C4-2B (cell line): ENCODE results near the gene PRKD2.

Source experiments
- H3K27ac ChIP-seq: fragments of 450-650 bp; 2 replicates; pipeline ENCODE4 v1.5.1; 2017
- ZFX ChIP-seq: fragments of 450-650 bp; IDR thresholded peaks from 2 replicates; pipeline ENCODE4 v1.6.1; 2017
- TF ChIP-seq, protein P1 (sequence below): fragments of 450-650 bp; conservative IDR thresholded peaks from 2 replicates; pipeline ENCODE4 v1.5.1; 2017; ENCODE audit warnings: mild to moderate bottlenecking

PRKD2 gene

DNA sequence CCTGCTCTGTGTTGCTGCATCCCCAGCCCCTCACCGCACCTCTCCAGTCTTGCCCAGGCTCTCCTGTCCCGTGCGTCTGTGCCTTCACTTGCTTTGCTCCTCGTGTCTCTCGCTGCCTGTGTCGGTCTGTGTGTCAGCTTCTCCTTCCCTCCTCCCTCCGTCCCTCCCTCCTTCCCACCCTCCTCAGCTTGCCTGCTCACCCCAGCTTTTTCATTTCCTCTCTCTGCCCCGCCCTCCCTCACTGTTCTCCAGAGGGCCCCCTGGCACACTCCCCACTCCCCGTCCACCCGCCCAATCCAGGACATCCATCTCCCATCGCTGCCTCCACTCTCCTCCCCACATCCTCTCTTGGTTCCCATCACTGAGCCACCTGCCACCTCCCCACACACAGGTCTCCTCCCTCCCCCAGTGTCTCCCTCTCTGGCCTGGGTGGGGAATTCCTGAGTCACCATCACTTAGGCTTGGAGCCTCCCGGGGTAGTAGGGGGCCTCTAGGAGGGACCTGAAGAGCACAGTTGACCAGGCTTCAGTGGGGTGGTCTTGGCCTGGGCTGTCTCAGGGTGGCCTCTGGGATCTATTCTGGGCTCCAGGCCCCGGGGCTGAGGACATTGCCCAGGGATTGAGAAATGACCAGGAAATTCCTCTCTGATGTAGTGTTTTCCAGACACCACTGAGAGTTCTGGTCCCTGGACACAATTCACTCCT is 91.8 kb downstream of the PRKD2 start, which contains the start of gene PTGIR:
TSS of gene PTGIR (minus strand) at position 132 of the 704 bp plus-strand sequence. CDS start 864 bp downstream, outside the sequence.
- TF ChIP-seq, protein P1, sequence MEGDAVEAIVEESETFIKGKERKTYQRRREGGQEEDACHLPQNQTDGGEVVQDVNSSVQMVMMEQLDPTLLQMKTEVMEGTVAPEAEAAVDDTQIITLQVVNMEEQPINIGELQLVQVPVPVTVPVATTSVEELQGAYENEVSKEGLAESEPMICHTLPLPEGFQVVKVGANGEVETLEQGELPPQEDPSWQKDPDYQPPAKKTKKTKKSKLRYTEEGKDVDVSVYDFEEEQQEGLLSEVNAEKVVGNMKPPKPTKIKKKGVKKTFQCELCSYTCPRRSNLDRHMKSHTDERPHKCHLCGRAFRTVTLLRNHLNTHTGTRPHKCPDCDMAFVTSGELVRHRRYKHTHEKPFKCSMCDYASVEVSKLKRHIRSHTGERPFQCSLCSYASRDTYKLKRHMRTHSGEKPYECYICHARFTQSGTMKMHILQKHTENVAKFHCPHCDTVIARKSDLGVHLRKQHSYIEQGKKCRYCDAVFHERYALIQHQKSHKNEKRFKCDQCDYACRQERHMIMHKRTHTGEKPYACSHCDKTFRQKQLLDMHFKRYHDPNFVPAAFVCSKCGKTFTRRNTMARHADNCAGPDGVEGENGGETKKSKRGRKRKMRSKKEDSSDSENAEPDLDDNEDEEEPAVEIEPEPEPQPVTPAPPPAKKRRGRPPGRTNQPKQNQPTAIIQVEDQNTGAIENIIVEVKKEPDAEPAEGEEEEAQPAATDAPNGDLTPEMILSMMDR, result no peak
- no peak for TF ChIP-seq ZFX
- no peak within 1 kb of the TSS for H3K27ac ChIP-seq
